WI38 (cell line): Measurements from ENCODE around the gene SRP54.
"Not testable (repeated sequence)": the region's sequence is repeated elsewhere in the genome, so short reads cannot be mapped to it uniquely, and the experiment has no call there.

Experiments
- H3K4me3 ChIP-seq: 2 replicates; pipeline ENCODE4 v1.5.1; 2011; ENCODE audit warnings: low read depth, mild to moderate bottlenecking, control low read depth, low read length
- TF ChIP-seq, protein P1 (sequence below): IDR thresholded peaks from 2 replicates; pipeline ENCODE4 v1.5.1; 2012; ENCODE audit warnings: low read depth, mild to moderate bottlenecking, control low read depth, low read length

Gene SRP54

DNA sequence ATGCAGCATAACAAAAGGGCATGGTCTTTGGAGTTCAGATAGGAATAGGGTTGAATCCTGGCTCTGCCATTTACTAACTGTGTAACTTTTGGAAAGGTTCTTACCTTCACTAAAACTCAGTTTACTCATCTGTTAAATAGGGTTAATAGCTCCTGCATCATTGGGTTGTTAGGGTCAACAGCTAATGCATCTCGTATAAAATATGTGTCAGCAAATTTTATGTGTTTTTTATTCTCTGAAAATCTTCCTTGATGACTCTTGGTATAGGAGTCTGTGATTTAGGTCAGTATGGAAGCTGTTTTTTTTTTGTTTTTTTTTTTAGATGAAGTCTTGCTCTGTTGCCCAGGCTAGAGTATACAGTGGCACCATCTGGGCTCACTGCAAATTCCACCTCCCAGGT lies 36.1 kb upstream of the SRP54 start:
- H3K4me3 ChIP-seq, result no peak overlapping the region
- TF ChIP-seq, protein P1, sequence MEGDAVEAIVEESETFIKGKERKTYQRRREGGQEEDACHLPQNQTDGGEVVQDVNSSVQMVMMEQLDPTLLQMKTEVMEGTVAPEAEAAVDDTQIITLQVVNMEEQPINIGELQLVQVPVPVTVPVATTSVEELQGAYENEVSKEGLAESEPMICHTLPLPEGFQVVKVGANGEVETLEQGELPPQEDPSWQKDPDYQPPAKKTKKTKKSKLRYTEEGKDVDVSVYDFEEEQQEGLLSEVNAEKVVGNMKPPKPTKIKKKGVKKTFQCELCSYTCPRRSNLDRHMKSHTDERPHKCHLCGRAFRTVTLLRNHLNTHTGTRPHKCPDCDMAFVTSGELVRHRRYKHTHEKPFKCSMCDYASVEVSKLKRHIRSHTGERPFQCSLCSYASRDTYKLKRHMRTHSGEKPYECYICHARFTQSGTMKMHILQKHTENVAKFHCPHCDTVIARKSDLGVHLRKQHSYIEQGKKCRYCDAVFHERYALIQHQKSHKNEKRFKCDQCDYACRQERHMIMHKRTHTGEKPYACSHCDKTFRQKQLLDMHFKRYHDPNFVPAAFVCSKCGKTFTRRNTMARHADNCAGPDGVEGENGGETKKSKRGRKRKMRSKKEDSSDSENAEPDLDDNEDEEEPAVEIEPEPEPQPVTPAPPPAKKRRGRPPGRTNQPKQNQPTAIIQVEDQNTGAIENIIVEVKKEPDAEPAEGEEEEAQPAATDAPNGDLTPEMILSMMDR, result no peak

DNA sequence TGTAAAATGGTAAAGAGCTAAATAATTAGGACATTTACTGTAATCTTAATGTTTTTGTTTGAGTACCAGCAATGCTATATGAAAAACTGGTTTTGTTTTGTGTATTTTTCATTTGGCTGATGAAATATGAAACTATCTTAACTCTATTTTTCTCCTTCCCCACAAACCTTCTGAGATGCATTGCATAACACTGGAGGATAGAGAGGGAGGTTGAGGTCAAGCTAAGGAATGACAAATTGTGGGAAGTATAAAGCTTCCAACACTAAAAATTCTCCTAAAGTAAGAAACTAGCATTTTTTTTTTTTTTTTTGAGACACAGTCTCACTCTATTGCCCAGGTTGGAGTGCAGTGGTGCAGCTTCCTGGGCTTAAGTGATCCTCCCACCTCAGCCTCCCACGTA lies 31.5 kb upstream of the SRP54 start:
- TF ChIP-seq, protein P1, result no peak
- H3K4me3 ChIP-seq, result no peak overlapping the region

DNA sequence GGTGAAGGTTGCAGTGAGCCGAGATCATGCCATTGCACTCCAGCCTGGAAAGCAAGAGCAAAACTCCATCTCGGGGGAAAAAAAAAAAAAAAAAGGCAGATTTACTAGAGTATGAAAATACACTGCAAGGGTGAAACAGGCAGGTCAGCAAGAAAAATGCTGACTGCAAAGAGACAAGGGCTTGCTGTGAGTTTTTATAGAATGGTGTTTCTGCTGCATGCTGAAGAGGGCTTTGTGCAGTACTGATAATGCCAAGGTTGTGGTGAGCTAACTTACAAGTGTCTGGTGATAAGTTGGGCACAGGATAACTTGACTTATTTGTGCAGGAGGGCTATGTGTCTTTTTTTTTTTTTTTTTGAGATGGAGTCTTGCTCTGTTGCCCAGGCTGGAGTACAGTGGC lies 25.9 kb upstream of the SRP54 start:
- TF ChIP-seq, protein P1, result no peak
- H3K4me3 ChIP-seq, result no peak overlapping the region

DNA sequence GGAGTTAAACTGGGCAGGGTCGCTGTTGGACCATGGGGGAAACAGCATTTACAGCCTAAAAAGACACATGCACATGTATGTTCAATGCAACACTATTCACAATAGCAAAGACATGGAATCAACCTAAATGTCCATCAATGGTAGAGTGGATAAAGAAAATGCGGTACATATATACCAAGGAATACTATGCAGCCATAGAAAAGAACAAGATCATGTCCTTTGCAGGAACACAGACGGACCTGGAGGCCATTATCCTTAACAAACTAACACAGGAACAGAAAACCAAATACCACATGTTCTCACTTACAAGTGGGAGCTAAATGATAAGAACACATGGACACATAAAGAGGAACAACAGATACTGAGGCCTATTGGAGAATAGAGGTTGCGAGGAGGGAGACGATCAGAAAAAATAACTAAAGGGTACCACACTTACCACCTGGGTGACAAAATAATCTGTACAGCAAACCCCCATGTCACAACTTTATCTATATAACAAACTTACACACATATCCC lies 25.0 kb upstream of the SRP54 start:
- no peak overlapping the region for H3K4me3 ChIP-seq
- TF ChIP-seq, protein P1, result no peak

DNA sequence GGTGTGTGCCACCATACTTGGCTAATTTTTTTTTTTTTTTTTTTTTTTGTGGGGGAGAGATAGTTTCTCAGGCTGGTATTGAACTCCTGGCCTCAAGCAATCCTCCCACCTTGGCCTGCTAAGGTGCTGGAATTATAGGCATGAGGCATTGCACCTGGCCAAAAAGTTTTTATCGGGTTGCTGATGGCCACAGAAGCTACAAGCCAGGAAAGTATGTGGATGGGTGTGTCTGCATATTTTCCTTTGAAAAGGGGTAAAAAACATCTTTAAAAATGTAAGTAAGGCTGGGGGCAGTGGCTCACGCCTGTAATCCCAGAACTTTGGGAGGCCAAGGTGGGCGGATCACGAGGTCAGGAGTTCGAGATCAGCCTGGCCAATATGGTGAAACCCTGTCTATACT lies 20.7 kb upstream of the SRP54 start:
- H3K4me3 ChIP-seq, result not testable (repeated sequence)

DNA sequence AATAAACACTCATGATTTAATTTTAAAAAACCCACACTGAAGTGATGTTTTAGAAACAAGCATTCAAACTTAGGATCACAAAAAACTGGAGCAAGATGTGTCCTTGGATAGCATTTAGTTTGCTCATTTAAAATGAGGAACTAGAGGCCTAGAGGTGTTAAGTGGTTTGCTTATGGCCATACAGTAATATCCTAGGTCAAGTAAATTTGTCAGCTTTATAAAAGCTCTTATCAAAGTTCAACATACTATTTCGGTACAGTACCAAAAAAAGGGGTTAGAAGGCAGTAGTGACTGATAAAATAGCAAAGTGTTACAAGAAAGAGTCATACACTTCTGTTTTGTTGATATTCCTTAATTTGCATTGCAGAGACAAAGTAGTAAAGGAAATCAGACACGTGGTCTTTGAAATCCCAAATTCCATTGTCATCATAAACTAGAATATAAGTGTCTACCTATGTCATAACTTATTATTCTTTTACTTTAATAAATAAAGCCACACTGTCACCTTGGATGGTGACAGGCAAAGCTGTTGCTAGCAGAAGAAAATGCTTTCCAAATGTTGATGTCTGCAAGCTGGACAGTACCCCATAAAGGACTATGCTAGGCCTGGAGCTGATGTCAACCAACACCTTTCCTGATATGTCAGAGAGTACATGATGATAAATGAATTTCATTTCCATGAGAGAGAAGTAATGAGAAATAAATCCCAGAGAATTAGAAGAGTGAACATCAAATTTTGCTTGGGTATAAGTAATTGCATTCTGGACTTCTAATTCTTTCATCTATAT lies 17.6 kb upstream of the SRP54 start:
- no peak overlapping the region for H3K4me3 ChIP-seq
- TF ChIP-seq, protein P1, result no peak

DNA sequence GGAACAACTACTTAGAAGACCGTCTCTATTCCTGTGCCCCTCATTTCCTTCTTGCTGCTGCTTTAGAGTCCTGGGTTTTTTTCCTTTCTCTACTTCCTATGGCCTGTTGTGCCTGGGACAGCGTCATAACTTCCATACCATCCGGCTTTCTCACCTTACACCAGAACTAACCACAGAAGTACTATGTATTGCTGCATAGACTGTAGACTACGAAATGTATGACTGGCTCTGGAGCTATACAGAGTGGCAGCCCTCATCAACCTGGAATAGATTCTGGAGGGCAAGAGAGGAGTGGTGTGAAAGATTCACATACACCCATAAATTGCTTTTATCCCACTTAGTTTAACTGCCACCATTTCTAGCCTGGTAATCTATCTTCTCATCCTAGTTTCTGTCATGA lies 16.9 kb upstream of the SRP54 start:
- TF ChIP-seq, protein P1, result no peak
- no peak overlapping the region for H3K4me3 ChIP-seq

DNA sequence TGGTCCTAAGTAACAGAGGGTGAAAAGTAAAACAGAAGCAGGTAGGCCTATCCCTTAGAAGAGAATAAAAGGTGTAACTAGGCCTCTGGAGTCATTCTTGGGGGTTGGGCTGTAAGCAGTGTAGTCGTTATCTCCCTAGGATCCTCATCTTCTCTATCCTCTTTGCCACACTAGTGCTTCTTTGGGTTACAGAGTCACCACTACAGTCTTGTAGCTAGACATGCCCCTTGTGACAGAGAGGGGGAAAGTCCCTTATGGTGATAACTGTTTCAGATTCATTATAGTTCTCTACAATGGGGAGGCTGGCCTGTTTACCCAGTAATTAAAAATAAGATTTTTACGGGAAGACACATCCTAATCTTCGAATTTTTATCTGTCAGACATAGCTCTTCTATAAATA lies 16.4 kb upstream of the SRP54 start:
- no peak overlapping the region for H3K4me3 ChIP-seq
- TF ChIP-seq, protein P1, result no peak
